T-helper 2 cell treated with Interferon-gamma antibody and Interleukin-4, amounts not matched to agents 5 μg/mL and 100 μg/mL, for 36 hours (primary cell): ENCODE measurements around the gene SUN5.

ENCODE experiments used
- DNase-seq: peaks from one replicate; pipeline ENCODE4 v3.0.0; 2021; ENCODE audit warnings: low spot score
- H3K27ac Mint-ChIP-seq: one replicate; pipeline ENCODE4 v1.8.0; 2021; ENCODE audit warnings: mild to moderate bottlenecking, mixed read lengths
- H3K27me3 Mint-ChIP-seq: one replicate; pipeline ENCODE4 v1.8.0; 2021; ENCODE audit warnings: low read depth, mixed read lengths
- H3K36me3 Mint-ChIP-seq: one replicate; pipeline ENCODE4 v1.8.0; 2021; ENCODE audit warnings: low read depth, mixed read lengths
- H3K4me1 Mint-ChIP-seq: one replicate; pipeline ENCODE4 v1.8.0; 2021; ENCODE audit warnings: low read depth, mixed read lengths
- H3K4me3 Mint-ChIP-seq: one replicate; pipeline ENCODE4 v1.8.0; 2022; ENCODE audit warnings: mild to moderate bottlenecking, moderate library complexity, mixed read lengths
- H3K9me3 Mint-ChIP-seq: one replicate; pipeline ENCODE4 v1.8.0; 2021; ENCODE audit warnings: mixed read lengths

SUN5 gene

GRCh38 chr20:33012327-33013189, 8.3 kb upstream of the SUN5 start:
- DNase-seq = no peak
- Mint-ChIP-seq H3K4me3 (no peak overlapping the region), H3K9me3 (no peaks in the 10 kb centered on the region), H3K4me1 (no peaks in the 10 kb centered on the region), H3K36me3 (no peaks in the 10 kb centered on the region), H3K27ac (no peak overlapping the region), H3K27me3 (peaks cover 8% of the 10 kb centered on the region)

GRCh38 chr20:33010674-33011449, 6.6 kb upstream of the SUN5 start:
- Mint-ChIP-seq H3K36me3 (no peaks in the 10 kb centered on the region), H3K9me3 (no peaks in the 10 kb centered on the region), H3K27ac (no peak overlapping the region), H3K27me3 (peaks cover 3% of the 10 kb centered on the region), H3K4me3 (no peak overlapping the region), H3K4me1 (no peaks in the 10 kb centered on the region)
- no peak for DNase-seq

DNA sequence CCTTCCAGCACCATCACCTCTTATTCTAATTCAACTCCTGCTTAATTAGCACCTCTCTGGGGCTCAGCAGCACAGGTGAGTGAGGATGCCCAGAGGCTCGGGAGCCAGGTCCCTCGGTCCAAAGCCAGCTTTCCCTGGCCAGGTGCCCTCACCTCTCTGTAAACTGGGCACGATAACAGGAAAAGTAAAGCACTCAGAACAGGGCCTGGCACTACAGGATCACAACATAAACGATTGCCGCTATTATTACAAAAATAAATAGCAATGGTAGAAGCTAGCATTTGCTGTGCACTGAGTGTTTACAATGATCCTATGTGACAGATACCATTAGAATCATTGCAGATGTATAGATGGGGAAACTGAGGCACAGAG, 5.9 kb upstream of the SUN5 start:
- Mint-ChIP-seq H3K4me1 (no peaks in the 10 kb centered on the region), H3K27me3 (no peaks in the 10 kb centered on the region), H3K27ac (no peak overlapping the region), H3K4me3 (no peak overlapping the region), H3K9me3 (peaks cover 3% of the 10 kb centered on the region), H3K36me3 (no peaks in the 10 kb centered on the region)
- no peak for DNase-seq

GRCh38 chr20:33009214-33010132, 5.2 kb upstream of the SUN5 start:
- H3K4me1 Mint-ChIP-seq = no peaks in the 10 kb centered on the region
- H3K36me3 Mint-ChIP-seq = no peaks in the 10 kb centered on the region
- no peaks in the 10 kb centered on the region for H3K27me3 Mint-ChIP-seq
- no peak overlapping the region for H3K4me3 Mint-ChIP-seq
- H3K9me3 Mint-ChIP-seq = peaks cover 5% of the 10 kb centered on the region
- no peak overlapping the region for H3K27ac Mint-ChIP-seq
- no peak for DNase-seq

GRCh38 chr20:33008336-33009213, 4.3 kb upstream of the SUN5 start:
- no peak for DNase-seq
- H3K9me3 Mint-ChIP-seq = peaks cover 5% of the 10 kb centered on the region
- no peaks in the 10 kb centered on the region for H3K4me1 Mint-ChIP-seq
- no peak overlapping the region for H3K27ac Mint-ChIP-seq
- no peaks in the 10 kb centered on the region for H3K36me3 Mint-ChIP-seq
- H3K27me3 Mint-ChIP-seq = no peaks in the 10 kb centered on the region
- H3K4me3 Mint-ChIP-seq = no peak overlapping the region

- Mint-ChIP-seq H3K9me3 (peaks cover 5% of the 10 kb centered on the region), H3K36me3 (no peaks in the 10 kb centered on the region), H3K27ac (peak within 1 kb of the TSS; percentile 11), H3K4me3 (no peak within 1 kb of the TSS), H3K27me3 (no peaks in the 10 kb centered on the region), H3K4me1 (no peaks in the 10 kb centered on the region)
- no peak for DNase-seq
Measured at GRCh38 chr20:33007376-33008335, 3.4 kb upstream of the SUN5 start, which contains the start of gene BPIFB2. TSS of gene BPIFB2 (plus strand) at chr20:33007704. CDS start at chr20:33008575, 871 bp downstream.

DNA sequence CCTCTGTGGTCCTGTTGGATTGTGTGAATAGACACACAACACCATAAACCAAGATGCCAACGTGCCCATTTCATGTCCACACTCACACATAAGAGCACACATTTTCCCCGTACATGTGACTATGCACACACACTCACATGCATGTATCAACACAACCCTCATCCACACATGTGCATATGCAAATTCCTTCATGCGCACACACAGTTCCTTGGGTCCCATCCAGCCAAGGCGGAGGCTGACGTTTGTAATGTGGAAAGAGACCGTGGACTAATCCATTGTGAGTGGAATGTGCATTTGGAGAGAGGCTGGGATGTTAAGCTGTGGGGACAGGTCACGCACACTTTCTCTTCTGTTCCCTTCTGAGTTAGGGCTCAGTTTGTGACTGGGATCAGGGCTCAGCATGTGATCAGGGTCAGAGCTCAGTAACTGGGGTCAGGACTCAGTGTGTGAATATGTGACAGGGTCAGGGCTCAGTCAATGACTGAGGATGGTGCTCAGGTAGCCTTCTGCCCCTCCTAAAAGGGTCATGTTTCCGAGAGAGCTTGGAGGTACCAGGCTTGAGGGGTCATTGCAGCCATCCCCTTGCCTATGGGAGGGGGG, 2.6 kb upstream of the SUN5 start:
- H3K9me3 Mint-ChIP-seq = peaks cover 5% of the 10 kb centered on the region
- H3K4me1 Mint-ChIP-seq = peaks cover 2% of the 10 kb centered on the region
- no peaks in the 10 kb centered on the region for H3K36me3 Mint-ChIP-seq
- no peaks in the 10 kb centered on the region for H3K27me3 Mint-ChIP-seq
- no peak overlapping the region for H3K4me3 Mint-ChIP-seq
- H3K27ac Mint-ChIP-seq = peak overlapping the region; percentile 11
- DNase-seq = no peak

DNA sequence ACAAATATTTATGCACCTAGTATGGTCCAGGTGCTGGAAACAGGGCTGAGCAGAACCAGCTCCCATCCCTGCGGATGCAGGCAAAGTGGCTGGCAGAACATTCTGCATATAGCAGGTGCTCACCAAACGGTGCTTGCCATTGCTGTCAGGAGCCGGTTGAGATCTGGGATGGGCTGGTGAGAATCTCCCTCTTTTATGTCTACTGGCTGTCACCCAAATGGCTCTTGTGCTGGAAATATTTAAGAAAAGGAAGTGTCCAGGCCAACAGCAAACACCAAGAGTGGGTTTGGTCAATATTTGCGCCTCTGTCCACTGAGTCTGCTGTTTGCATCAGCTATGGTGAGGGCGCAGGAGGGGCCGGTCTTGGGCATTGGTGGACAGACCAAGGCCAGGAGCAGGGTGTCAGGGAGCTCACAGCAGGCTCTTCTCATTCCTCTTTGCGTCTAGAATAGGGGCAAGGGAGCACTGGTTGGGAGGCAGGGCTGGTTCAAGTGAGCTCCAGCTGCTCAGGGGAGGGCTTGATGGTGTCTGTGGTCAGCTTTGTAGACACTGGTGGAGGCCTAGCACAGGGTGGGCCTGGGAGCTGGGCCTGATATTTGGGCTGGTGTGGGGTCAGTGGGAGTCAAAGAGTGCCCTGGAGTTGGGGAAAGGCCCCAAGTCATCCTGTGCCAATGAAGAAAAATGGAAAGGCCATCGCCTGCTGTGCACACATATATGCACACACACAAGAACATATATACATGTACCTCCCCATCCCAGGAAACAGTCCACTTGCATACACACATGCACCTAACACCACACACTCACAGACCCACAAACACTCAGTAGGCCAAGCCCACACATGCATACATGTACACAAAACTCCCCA, 1.9 kb upstream of the SUN5 start:
- Mint-ChIP-seq H3K4me3 (no peak overlapping the region), H3K27me3 (no peaks in the 10 kb centered on the region), H3K9me3 (peaks cover 5% of the 10 kb centered on the region), H3K4me1 (peaks cover 6% of the 10 kb centered on the region), H3K36me3 (no peaks in the 10 kb centered on the region), H3K27ac (no peak overlapping the region)
- no peak for DNase-seq

- no peaks in the 10 kb centered on the region for H3K27me3 Mint-ChIP-seq
- H3K9me3 Mint-ChIP-seq = peaks cover 5% of the 10 kb centered on the region
- H3K4me1 Mint-ChIP-seq = peaks cover 6% of the 10 kb centered on the region
- no peaks in the 10 kb centered on the region for H3K36me3 Mint-ChIP-seq
- H3K4me3 Mint-ChIP-seq = no peak overlapping the region
- DNase-seq = no peak
- no peak overlapping the region for H3K27ac Mint-ChIP-seq
Measured at GRCh38 chr20:33005132-33005566, 916 bp upstream of the SUN5 start.

- DNase-seq = no peak
- Mint-ChIP-seq H3K27ac (peak overlapping the region; percentile 17), H3K4me1 (peaks cover 11% of the 10 kb centered on the region), H3K27me3 (no peaks in the 10 kb centered on the region), H3K4me3 (no peak overlapping the region), H3K9me3 (peaks cover 5% of the 10 kb centered on the region), H3K36me3 (no peaks in the 10 kb centered on the region)
Measured at GRCh38 chr20:33002087-33002808, 2.0 kb downstream of the SUN5 start.
